OCI-LY7 (cell line): ENCODE measurements around the gene ZMIZ1.
A peak's percentile ranks its signal among the peaks of the same experiment; 100 is the strongest.

Experiments
- CTCF ChIP-seq: fragments of 200-600 bp; sonication (generic); conservative IDR thresholded peaks from 2 replicates; pipeline ENCODE4 v1.5.1; 2014; ENCODE audit warnings: mild to moderate bottlenecking, antibody characterized with exemption, low read length, moderate library complexity, mixed read lengths
- EZH2phosphoT487 ChIP-seq: fragments of 200-600 bp; sonication (generic); IDR thresholded peaks from 2 replicates; pipeline ENCODE4 v1.6.1; 2018; ENCODE audit warnings: low read depth, borderline replicate concordance, mild to moderate bottlenecking, mixed run types, antibody characterized with exemption, low read length, moderate library complexity, mixed read lengths

GRCh38 chr10:79052291-79053080 is 16.3 kb upstream of the ZMIZ1 start:
- peak; percentile 3; the same call in 1 of the 2 replicates for TF ChIP-seq CTCF
- no peak for TF ChIP-seq EZH2phosphoT487
